SH-SY5Y (cell line): Measurements from ENCODE around the gene C13orf46.

Source experiments
- GATA2 ChIP-seq: IDR thresholded peaks from 2 replicates; pipeline ENCODE4 v1.6.1; 2011; ENCODE audit warnings: mild to moderate bottlenecking, low read depth, low read length
- GATA3 ChIP-seq: IDR thresholded peaks from 2 replicates; pipeline ENCODE4 v1.6.1; 2011; ENCODE audit warnings: low read depth, mild to moderate bottlenecking, low read length, moderate library complexity

- TF ChIP-seq GATA2: no peak
- no peak for TF ChIP-seq GATA3
Observed at GRCh38 chr13:113923376-113924063, 50.4 kb downstream of the C13orf46 start.
